RWPE2 (cell line): Measurements from ENCODE around the gene CFAP100.

Source experiments
- ATAC-seq: fragments of 200-7000 bp; cut with Tn5 transposase; 3 replicates; pipeline ENCODE4 v1.9.1; 2021; ENCODE audit warnings: low read depth
- DNase-seq: peaks from one replicate; pipeline ENCODE4 v3.0.0-alpha.2; 2020; ENCODE audit warnings: low spot score
- H3K27ac ChIP-seq: fragments of 450-650 bp; 2 replicates; pipeline ENCODE4 v1.5.1; 2017; ENCODE audit warnings: mild to moderate bottlenecking; ENCODE audit not compliant: poor library complexity, severe bottlenecking
- H3K27me3 ChIP-seq: fragments of 250-450 bp; sonication (Bioruptor Pico); 2 replicates; pipeline ENCODE4 v1.5.1; 2021; ENCODE audit warnings: mild to moderate bottlenecking, moderate library complexity; ENCODE audit not compliant: insufficient read depth, poor library complexity, severe bottlenecking
- H3K36me3 ChIP-seq: fragments of 250-450 bp; sonication (Bioruptor Pico); 2 replicates; pipeline ENCODE4 v1.5.1; 2020; ENCODE audit warnings: low read depth, mild to moderate bottlenecking, moderate library complexity
- H3K4me1 ChIP-seq: fragments of 250-450 bp; sonication (Bioruptor Pico); 2 replicates; pipeline ENCODE4 v1.5.1; 2021; ENCODE audit warnings: mild to moderate bottlenecking, moderate library complexity; ENCODE audit not compliant: insufficient read depth, poor library complexity, severe bottlenecking
- H3K4me3 ChIP-seq: fragments of 250-450 bp; sonication (Bioruptor Pico); 2 replicates; pipeline ENCODE4 v1.5.1; 2021; ENCODE audit warnings: mild to moderate bottlenecking, moderate library complexity; ENCODE audit not compliant: severe bottlenecking
- H3K9me3 ChIP-seq: fragments of 250-450 bp; sonication (Bioruptor Pico); 2 replicates; pipeline ENCODE4 v1.5.1; 2021; ENCODE audit warnings: mild to moderate bottlenecking, moderate library complexity; ENCODE audit not compliant: severe bottlenecking
- CTCF ChIP-seq: fragments of 450-650 bp; IDR thresholded peaks from one replicate; pipeline ENCODE4 v1.5.1; 2017; ENCODE audit warnings: mild to moderate bottlenecking, moderate library complexity; ENCODE audit not compliant: poor library complexity, severe bottlenecking

Gene CFAP100

GRCh38 chr3:126475413-126476114 is 80.9 kb downstream of the CFAP100 start, which contains the start of gene ZXDC:
Gene ZXDC (minus strand): TSS chr3:126475891. CDS start chr3:126475865, 26 bp downstream.
- Histone ChIP-seq H3K9me3 (no peaks in the 10 kb centered on the region), H3K27me3 (no peaks in the 10 kb centered on the region), H3K36me3 (peaks cover 24% of the 10 kb centered on the region), H3K4me3 (peak within 1 kb of the TSS; percentile 99), H3K4me1 (peaks cover 17% of the 10 kb centered on the region), H3K27ac (peak within 1 kb of the TSS; percentile 64)
- ATAC-seq, result peak; percentile 76
- TF ChIP-seq CTCF, result peak; percentile 52
- DNase-seq, result peak; percentile 87

GRCh38 chr3:126476166-126477060 is 81.7 kb downstream of the CFAP100 start:
- no peak for TF ChIP-seq CTCF
- Histone ChIP-seq H3K4me3 (peak overlapping the region; percentile 43), H3K9me3 (no peaks in the 10 kb centered on the region), H3K36me3 (peaks cover 16% of the 10 kb centered on the region), H3K27ac (peak overlapping the region; percentile 64), H3K4me1 (peaks cover 17% of the 10 kb centered on the region), H3K27me3 (no peaks in the 10 kb centered on the region)
- ATAC-seq (peak; percentile 9), DNase-seq (peak; percentile 74)

- no peak overlapping the region for H3K4me3 ChIP-seq
- H3K36me3 ChIP-seq, result peaks cover 9% of the 10 kb centered on the region
- no peak for ATAC-seq
- no peaks in the 10 kb centered on the region for H3K9me3 ChIP-seq
- TF ChIP-seq CTCF, result no peak
- DNase-seq, result no peak
- H3K27me3 ChIP-seq, result no peaks in the 10 kb centered on the region
- peaks cover 13% of the 10 kb centered on the region for H3K4me1 ChIP-seq
- H3K27ac ChIP-seq, result no peak overlapping the region
Measured at GRCh38 chr3:126477061-126477380, 82.3 kb downstream of the CFAP100 start.

GRCh38 chr3:126478581-126479310 is 84.0 kb downstream of the CFAP100 start:
- Histone ChIP-seq H3K36me3 (peaks cover 3% of the 10 kb centered on the region; the same call in 1 of the 2 replicates), H3K9me3 (no peaks in the 10 kb centered on the region), H3K4me1 (peaks cover under 1% of the 10 kb centered on the region), H3K4me3 (no peak overlapping the region), H3K27me3 (no peaks in the 10 kb centered on the region), H3K27ac (no peak overlapping the region)
- ATAC-seq, result no peak
- peak; percentile 21 for DNase-seq
- no peak for TF ChIP-seq CTCF
